ENCODE data around the gene U2AF1L4. TPM values are rescaled to one million over a fixed set of nuclear protein-coding genes. Genes with fewer than 3 reads are reported as not detected.

The U2AF1L4 gene
- total RNA-seq, 1 experiment from 2014 or later = 14.3 TPM

GRCh38 chr19:35776102-35776788 lies 31.0 kb upstream of the U2AF1L4 start:
- H3K4me3 ChIP-seq = peak overlapping the region; percentile 57; the same call in 1 of the 2 replicates
- H4K20me1 ChIP-seq (ENCODE audit: insufficient read depth) = no peaks in the 10 kb centered on the region
- CTCF ChIA-PET = no interaction called here
- H3K79me2 ChIP-seq (ENCODE audit: low read depth) = no peaks in the 10 kb centered on the region
- H3K36me3 ChIP-seq (ENCODE audit: low read depth) = no peaks in the 10 kb centered on the region
- H2AFZ ChIP-seq = no peak overlapping the region
- no peaks in the 10 kb centered on the region for H3K9me2 ChIP-seq (ENCODE audit: insufficient read depth)
- H3K4me2 ChIP-seq = peak overlapping the region; percentile 35
- no peak overlapping the region for H3K27ac ChIP-seq
- intact Hi-C loops (cut with micrococcal nuclease; ENCODE audit: unreplicated experiment) = no loop called here
- H3K27me3 ChIP-seq (ENCODE audit: insufficient read depth, low read depth) = no peaks in the 10 kb centered on the region
- H3K4me1 ChIP-seq (replicated peaks; ENCODE audit: insufficient read depth) = no peaks in the 10 kb centered on the region
- POLR2A ChIA-PET (ENCODE audit: unreplicated experiment) = no interaction called here
- no peak for DNase-seq
- TF ChIP-seq CTCF (conservative IDR thresholded peaks at IDR 0.05) = no peak
- no peak for TF ChIP-seq EZH2 (IDR thresholded peaks at IDR 0.05; ENCODE audit: low read depth)
- H3K9me3 ChIP-seq (ENCODE audit: insufficient read depth, low read depth) = no peaks in the 10 kb centered on the region
- BruUV-seq (replicated peaks) = TSS peak; percentile 17
- H3F3A ChIP-seq (ENCODE audit: insufficient read depth, low read depth) = peaks cover 12% of the 10 kb centered on the region; the same call in 1 of the 2 replicates

- Histone ChIP-seq H2AFZ (no peak within 1 kb of the TSS; the same call in 1 of the 2 replicates), H3K9me2 (ENCODE audit: insufficient read depth) (no peaks in the 10 kb centered on the region), H4K20me1 (ENCODE audit: insufficient read depth) (no peaks in the 10 kb centered on the region), H3K9me3 (ENCODE audit: insufficient read depth, low read depth) (no peaks in the 10 kb centered on the region), H3K36me3 (ENCODE audit: low read depth) (no peaks in the 10 kb centered on the region), H3K27ac (no peak within 1 kb of the TSS), H3F3A (ENCODE audit: insufficient read depth, low read depth) (peaks cover 18% of the 10 kb centered on the region; the same call in 1 of the 2 replicates), H3K4me3 (peak within 1 kb of the TSS; percentile 57; the same call in 1 of the 2 replicates), H3K27me3 (ENCODE audit: insufficient read depth, low read depth) (no peaks in the 10 kb centered on the region), H3K4me2 (peak within 1 kb of the TSS; percentile 35), H3K79me2 (ENCODE audit: low read depth) (no peaks in the 10 kb centered on the region), H3K4me1 (replicated peaks; ENCODE audit: insufficient read depth) (no peaks in the 10 kb centered on the region)
- CTCF ChIA-PET = no interaction called here
- POLR2A ChIA-PET (ENCODE audit: unreplicated experiment) = no interaction called here
- no TSS peak for BruUV-seq (replicated peaks)
- intact Hi-C loops (cut with micrococcal nuclease; ENCODE audit: unreplicated experiment) = no loop called here
- DNase-seq = peak; percentile 84 to 98
- TF ChIP-seq EZH2 (IDR thresholded peaks at IDR 0.05; ENCODE audit: low read depth) (no peak), CTCF (conservative IDR thresholded peaks at IDR 0.05) (no peak)
Measured at GRCh38 chr19:35775298-35776101, 30.3 kb upstream of the U2AF1L4 start, which contains the start of gene ARHGAP33. Gene ARHGAP33 (plus strand): TSS chr19:35775564. CDS start chr19:35775659, 95 bp downstream.

- BruUV-seq (replicated peaks) = no TSS peak
- no peak for DNase-seq
- intact Hi-C loops (cut with micrococcal nuclease; ENCODE audit: unreplicated experiment) = no loop called here
- ChIA-PET POLR2A (ENCODE audit: unreplicated experiment) (no interaction called here), CTCF (no interaction called here)
- Histone ChIP-seq H3K9me3 (ENCODE audit: insufficient read depth, low read depth) (no peaks in the 10 kb centered on the region), H3K79me2 (ENCODE audit: low read depth) (no peaks in the 10 kb centered on the region), H3K27ac (no peak overlapping the region), H3K4me1 (replicated peaks; ENCODE audit: insufficient read depth) (no peaks in the 10 kb centered on the region), H4K20me1 (ENCODE audit: insufficient read depth) (no peaks in the 10 kb centered on the region), H2AFZ (no peak overlapping the region), H3F3A (ENCODE audit: insufficient read depth, low read depth) (peaks cover 22% of the 10 kb centered on the region; the same call in 1 of the 2 replicates), H3K9me2 (ENCODE audit: insufficient read depth) (no peaks in the 10 kb centered on the region), H3K4me3 (peak overlapping the region; percentile 57; the same call in 1 of the 2 replicates), H3K4me2 (peak overlapping the region; percentile 35), H3K27me3 (ENCODE audit: insufficient read depth, low read depth) (no peaks in the 10 kb centered on the region), H3K36me3 (ENCODE audit: low read depth) (no peaks in the 10 kb centered on the region)
- TF ChIP-seq CTCF (conservative IDR thresholded peaks at IDR 0.05) (no peak), EZH2 (IDR thresholded peaks at IDR 0.05; ENCODE audit: low read depth) (no peak)
Measured at GRCh38 chr19:35775046-35775297, 29.8 kb upstream of the U2AF1L4 start.
